A673 (cell line): Measurements from ENCODE around the gene SLC43A1. TPM values are rescaled to one million over a fixed set of nuclear protein-coding genes. Genes with fewer than 3 reads are reported as not detected.

Experiments used
- BruUV-seq: library from RNA; stranded (reverse); fragments of 400-500 nt; replicated peaks from 2 replicates; lab custom pipeline; 2021; lab: Mats Ljungman, UMichigan
- CTCF ChIA-PET: fragments of 300-600 bp; sonication (Branson Sonifier 250); formaldehyde crosslinking; loops from one replicate; lab custom pipeline; 2022; ENCODE audit warnings: antibody characterized with exemption; lab: Charles Lee
- POLR2A ChIA-PET: fragments of 300-600 bp; sonication (Branson Sonifier 250); formaldehyde crosslinking; loops from one replicate; lab custom pipeline; 2022; ENCODE audit warnings: antibody characterized with exemption; ENCODE audit not compliant: low non-redundant PET; lab: Charles Lee
- DNase-seq: peaks from one replicate; pipeline ENCODE4 v3.0.0-alpha.2; 2015; ENCODE audit warnings: low spot score
- H3K27ac ChIP-seq: fragments of 200-600 bp; sonication (generic); 2 replicates; pipeline ENCODE4 v1.5.1; 2016; ENCODE audit warnings: mixed run types, low read depth, mild to moderate bottlenecking, mixed read lengths, antibody characterized with exemption, low read length; ENCODE audit not compliant: poor library complexity, severe bottlenecking
- H3K27me3 ChIP-seq: fragments of 200-600 bp; sonication (generic); replicated peaks from 2 replicates; pipeline ENCODE4 v1.6.1; 2017; ENCODE audit warnings: mixed run types, low read depth, mild to moderate bottlenecking, mixed read lengths, antibody characterized with exemption, low read length; ENCODE audit not compliant: insufficient read depth, poor library complexity
- H3K36me3 ChIP-seq: fragments of 200-600 bp; sonication (generic); 2 replicates; pipeline ENCODE4 v1.6.1; 2016; ENCODE audit warnings: mixed run types, mild to moderate bottlenecking, mixed read lengths, antibody characterized with exemption, low read length; ENCODE audit not compliant: insufficient read depth, poor library complexity, severe bottlenecking
- H3K4me1 ChIP-seq: fragments of 200-600 bp; sonication (generic); 2 replicates; pipeline ENCODE4 v1.6.1; 2017; ENCODE audit warnings: mixed run types, mild to moderate bottlenecking, mixed read lengths, antibody characterized with exemption, low read length; ENCODE audit not compliant: insufficient read depth, poor library complexity, severe bottlenecking
- H3K4me3 ChIP-seq: fragments of 200-600 bp; sonication (generic); 2 replicates; pipeline ENCODE4 v1.5.1; 2016; ENCODE audit warnings: low read depth, mixed run types, mild to moderate bottlenecking, mixed read lengths, low read length; ENCODE audit not compliant: poor library complexity, severe bottlenecking
- H3K9me3 ChIP-seq: fragments of 200-600 bp; sonication (generic); 2 replicates; pipeline ENCODE4 v1.6.1; 2016; ENCODE audit warnings: mixed run types, low read depth, mild to moderate bottlenecking, mixed read lengths, antibody characterized with exemption, low read length; ENCODE audit not compliant: poor library complexity, severe bottlenecking
- EZH2 ChIP-seq: fragments of 200-600 bp; sonication (generic); IDR thresholded peaks from 2 replicates; pipeline ENCODE4 v1.6.1; 2017; ENCODE audit warnings: borderline replicate concordance, low read depth, mild to moderate bottlenecking, mixed read lengths, antibody characterized with exemption, low read length; ENCODE audit not compliant: poor library complexity, severe bottlenecking
- intact Hi-C: fragments of 100-400 bp; cut with micrococcal nuclease; formaldehyde crosslinking; loops from one replicate; pipeline ENCODE4 v1.10.0; 2022; ENCODE audit not compliant: unreplicated experiment
- total RNA-seq: library from RNA; stranded (reverse); gene quantifications from 2 replicates; pipeline ENCODE4 v1.2.3, GENCODE V29; 2021
- TF ChIP-seq, protein P1 (sequence below): fragments of 300-800, 200-600 bp; sonication (generic); conservative IDR thresholded peaks from 2 replicates; pipeline ENCODE4 v1.5.1; 2017; ENCODE audit warnings: low read depth, mild to moderate bottlenecking, antibody characterized with exemption, low read length, moderate library complexity, mixed read lengths

The SLC43A1 gene
- total RNA-seq, 1 experiment from 2014 or later, result 18.4 TPM

- BruUV-seq, result no TSS peak
- ChIA-PET POLR2A (no interaction called here), CTCF (no interaction called here)
- intact Hi-C loops, result no loop called here
- Histone ChIP-seq H3K4me3 (no peak overlapping the region), H3K27ac (no peak overlapping the region), H3K4me1 (peaks cover 7% of the 10 kb centered on the region), H3K27me3 (peaks cover 4% of the 10 kb centered on the region), H3K36me3 (no peaks in the 10 kb centered on the region), H3K9me3 (no peaks in the 10 kb centered on the region)
- no peak for DNase-seq
- no peak for TF ChIP-seq EZH2
- TF ChIP-seq, protein P1, sequence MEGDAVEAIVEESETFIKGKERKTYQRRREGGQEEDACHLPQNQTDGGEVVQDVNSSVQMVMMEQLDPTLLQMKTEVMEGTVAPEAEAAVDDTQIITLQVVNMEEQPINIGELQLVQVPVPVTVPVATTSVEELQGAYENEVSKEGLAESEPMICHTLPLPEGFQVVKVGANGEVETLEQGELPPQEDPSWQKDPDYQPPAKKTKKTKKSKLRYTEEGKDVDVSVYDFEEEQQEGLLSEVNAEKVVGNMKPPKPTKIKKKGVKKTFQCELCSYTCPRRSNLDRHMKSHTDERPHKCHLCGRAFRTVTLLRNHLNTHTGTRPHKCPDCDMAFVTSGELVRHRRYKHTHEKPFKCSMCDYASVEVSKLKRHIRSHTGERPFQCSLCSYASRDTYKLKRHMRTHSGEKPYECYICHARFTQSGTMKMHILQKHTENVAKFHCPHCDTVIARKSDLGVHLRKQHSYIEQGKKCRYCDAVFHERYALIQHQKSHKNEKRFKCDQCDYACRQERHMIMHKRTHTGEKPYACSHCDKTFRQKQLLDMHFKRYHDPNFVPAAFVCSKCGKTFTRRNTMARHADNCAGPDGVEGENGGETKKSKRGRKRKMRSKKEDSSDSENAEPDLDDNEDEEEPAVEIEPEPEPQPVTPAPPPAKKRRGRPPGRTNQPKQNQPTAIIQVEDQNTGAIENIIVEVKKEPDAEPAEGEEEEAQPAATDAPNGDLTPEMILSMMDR, result no peak
These were observed 50.8 kb downstream of the SLC43A1 start for GRCh38 chr11:57464539-57465181.

GRCh38 chr11:57463671-57464538 lies 51.6 kb downstream of the SLC43A1 start:
- DNase-seq, result no peak
- no peaks in the 10 kb centered on the region for H3K36me3 ChIP-seq
- BruUV-seq, result no TSS peak
- intact Hi-C loops, result no loop called here
- no peak overlapping the region for H3K27ac ChIP-seq
- H3K27me3 ChIP-seq, result peaks cover 12% of the 10 kb centered on the region
- H3K9me3 ChIP-seq, result no peaks in the 10 kb centered on the region
- POLR2A ChIA-PET, result no interaction called here
- TF ChIP-seq, protein P1, result no peak
- TF ChIP-seq EZH2, result no peak
- H3K4me3 ChIP-seq, result no peak overlapping the region
- H3K4me1 ChIP-seq, result peaks cover 14% of the 10 kb centered on the region
- CTCF ChIA-PET, result no interaction called here

DNA sequence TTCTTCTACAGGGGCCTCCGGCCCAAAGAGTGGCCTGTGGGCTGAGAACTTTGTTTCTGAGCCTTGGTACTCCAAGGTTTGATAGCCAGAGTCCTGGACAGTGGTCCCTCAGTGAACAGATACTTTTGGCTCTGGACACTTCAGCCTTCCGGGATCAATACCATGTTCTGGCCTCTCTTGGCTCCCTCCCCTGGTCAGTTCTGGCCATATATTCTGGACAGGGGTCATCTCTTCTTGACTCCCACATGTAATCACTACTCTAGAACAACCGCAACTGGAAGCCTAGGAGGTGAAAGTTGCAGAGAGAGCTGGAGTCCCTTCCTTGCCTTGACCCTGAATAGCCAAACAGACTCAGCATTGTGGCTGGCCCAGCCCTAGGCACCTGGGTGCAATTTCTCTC lies 52.9 kb downstream of the SLC43A1 start:
- POLR2A ChIA-PET, result no interaction called here

More for the DNA sequence above, 52.9 kb downstream of the SLC43A1 start:
- peaks cover 25% of the 10 kb centered on the region for H3K4me1 ChIP-seq
- no peaks in the 10 kb centered on the region for H3K36me3 ChIP-seq
- H3K9me3 ChIP-seq, result no peaks in the 10 kb centered on the region
- peaks cover 20% of the 10 kb centered on the region for H3K27me3 ChIP-seq
- TF ChIP-seq, protein P1, result no peak
- H3K4me3 ChIP-seq, result no peak overlapping the region
- CTCF ChIA-PET, result no interaction called here
- no peak overlapping the region for H3K27ac ChIP-seq
- BruUV-seq, result no TSS peak
- no peak for DNase-seq
- intact Hi-C loops, result no loop called here
